ENCODE measurements around the gene MOAP1.

DNA sequence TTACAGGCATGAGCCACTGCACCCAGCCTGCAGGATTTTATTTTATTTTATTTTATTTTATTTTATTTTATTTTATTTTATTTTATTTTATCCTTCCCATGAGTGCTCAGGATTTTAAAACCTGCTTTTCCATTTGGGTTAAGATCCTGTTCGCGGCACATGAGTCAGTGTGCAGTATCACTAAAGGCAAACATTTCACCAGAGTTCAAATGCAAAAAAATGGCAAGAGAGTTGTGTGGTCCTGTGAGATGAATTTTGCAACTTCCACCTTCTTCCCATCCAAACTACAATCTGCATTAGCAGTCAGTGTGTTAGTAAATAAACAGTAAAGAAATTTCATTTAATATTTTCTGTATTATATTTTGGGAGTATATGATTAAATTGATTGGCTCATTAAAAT, 29.0 kb downstream of the MOAP1 start:
- TF ChIP-seq CTCF (IDR thresholded peaks at IDR 0.05) (no peak), POLR2A (IDR thresholded peaks at IDR 0.05) (no peak)

Measured in stomach (tissue), 4 donors.